Tibial artery (tissue), 4 donors: ENCODE data around the gene SNX4.

Source experiments
- DNase-seq, 2 donors: peaks; one replicate each; pipeline ENCODE4 v3.0.0-alpha.2; 2019
- H3K27ac ChIP-seq, 2 donors: fragments of 200-600 bp; sonication (generic) in 1 of 2; 1 replicate in 1 of 2; 2 replicates in 1 of 2; pipeline ENCODE4 v1.5.1; 2018 to 2019; ENCODE audit warnings: mild to moderate bottlenecking in 1 of 2
- H3K27me3 ChIP-seq, 2 donors: fragments of 200-600 bp; sonication (generic) in 1 of 2; one replicate each; pipeline versions ENCODE4 v1.5.1 to v1.6.0; 2016 to 2019
- H3K36me3 ChIP-seq, 3 donors: fragments of 200-600 bp; sonication (generic) in 2 of 3; one replicate each; pipeline ENCODE4 v1.5.1; 2016 to 2019; ENCODE audit warnings: mild to moderate bottlenecking in 2 of 3
- H3K4me1 ChIP-seq, 4 donors: fragments of 200-600 bp; sonication (generic) in 2 of 4; 1 replicate in 3 of 4; 2 replicates in 1 of 4; pipeline ENCODE4 v1.5.1; 2016 to 2019
- H3K4me3 ChIP-seq, 2 donors: fragments of 200-600 bp; sonication (generic) in 1 of 2; 1 replicate in 1 of 2; 2 replicates in 1 of 2; pipeline ENCODE4 v1.5.1; 2018 to 2019; ENCODE audit warnings: mild to moderate bottlenecking in 2 of 2
- H3K9me3 ChIP-seq, 3 donors: fragments of 200-600 bp; sonication (generic) in 1 of 3; one replicate each; pipeline ENCODE4 v1.5.1; 2016 to 2019
- intact Hi-C: fragments of 100-400 bp; cut with DNase I; formaldehyde crosslinking; loops from one replicate; pipeline ENCODE4 v1.15.0; 2023; ENCODE audit warnings: low total_unique reads
- TF ChIP-seq, protein P1 (sequence below), 2 experiments: fragments of 200-600 bp in 1 of 2; fragments of 450-650 bp in 1 of 2; IDR thresholded peaks; one replicate each; pipeline ENCODE4 v1.5.1; 2017 to 2019; ENCODE audit warnings: antibody characterized with exemption in 2 of 2, mild to moderate bottlenecking in 1 of 2, moderate library complexity in 1 of 2

SNX4 gene

DNA sequence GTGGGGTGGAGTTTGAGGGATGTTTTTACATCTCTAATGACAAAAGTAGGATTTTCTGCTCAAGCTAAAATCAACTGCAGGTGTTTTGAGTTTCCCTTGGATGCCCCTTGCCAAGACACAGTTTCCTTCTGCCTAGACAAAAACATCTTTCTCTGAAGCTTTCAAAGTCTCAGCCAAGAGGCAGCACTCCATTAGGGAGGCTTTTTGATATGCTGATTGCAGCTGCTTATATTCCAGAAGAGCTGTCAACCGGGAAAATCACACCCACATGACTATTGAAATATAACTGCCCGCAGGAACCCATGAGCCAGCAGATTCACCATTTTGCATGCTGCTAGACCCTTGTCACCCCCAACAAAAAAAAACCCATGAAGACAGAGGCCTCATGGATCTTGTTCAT, 117.4 kb downstream of the SNX4 start:
- H3K27me3 ChIP-seq = no peaks in the 10 kb centered on the region
- intact Hi-C loops = no loop called here
- DNase-seq = no peak

DNA sequence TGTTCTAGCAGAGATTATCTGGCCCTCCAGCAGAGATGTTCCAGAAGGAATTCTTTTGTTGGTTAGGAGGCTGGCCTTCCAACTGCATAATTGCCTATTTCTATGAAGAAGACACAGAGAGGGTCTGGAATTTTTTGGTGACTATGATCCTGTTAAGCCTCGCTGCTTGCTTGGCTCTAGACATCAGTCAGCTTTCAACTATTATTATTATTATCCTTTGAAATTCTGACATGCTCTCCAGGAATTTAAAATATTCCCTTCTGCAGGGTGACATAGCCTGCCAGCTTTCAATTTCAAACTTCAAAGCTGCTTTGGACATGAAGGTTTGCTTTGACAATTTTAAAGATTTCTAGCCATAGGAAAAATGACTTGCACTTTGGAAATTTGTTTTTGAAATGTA, 118.6 kb downstream of the SNX4 start:
- no peak overlapping the region for H3K4me3 ChIP-seq
- no peaks in the 10 kb centered on the region for H3K9me3 ChIP-seq
- no peaks in the 10 kb centered on the region for H3K36me3 ChIP-seq
- TF ChIP-seq, protein P1, sequence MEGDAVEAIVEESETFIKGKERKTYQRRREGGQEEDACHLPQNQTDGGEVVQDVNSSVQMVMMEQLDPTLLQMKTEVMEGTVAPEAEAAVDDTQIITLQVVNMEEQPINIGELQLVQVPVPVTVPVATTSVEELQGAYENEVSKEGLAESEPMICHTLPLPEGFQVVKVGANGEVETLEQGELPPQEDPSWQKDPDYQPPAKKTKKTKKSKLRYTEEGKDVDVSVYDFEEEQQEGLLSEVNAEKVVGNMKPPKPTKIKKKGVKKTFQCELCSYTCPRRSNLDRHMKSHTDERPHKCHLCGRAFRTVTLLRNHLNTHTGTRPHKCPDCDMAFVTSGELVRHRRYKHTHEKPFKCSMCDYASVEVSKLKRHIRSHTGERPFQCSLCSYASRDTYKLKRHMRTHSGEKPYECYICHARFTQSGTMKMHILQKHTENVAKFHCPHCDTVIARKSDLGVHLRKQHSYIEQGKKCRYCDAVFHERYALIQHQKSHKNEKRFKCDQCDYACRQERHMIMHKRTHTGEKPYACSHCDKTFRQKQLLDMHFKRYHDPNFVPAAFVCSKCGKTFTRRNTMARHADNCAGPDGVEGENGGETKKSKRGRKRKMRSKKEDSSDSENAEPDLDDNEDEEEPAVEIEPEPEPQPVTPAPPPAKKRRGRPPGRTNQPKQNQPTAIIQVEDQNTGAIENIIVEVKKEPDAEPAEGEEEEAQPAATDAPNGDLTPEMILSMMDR (IDR thresholded peaks at IDR 0.05) = no peak
- intact Hi-C loops = no loop called here
- H3K27me3 ChIP-seq = peaks cover 0 to 3% of the 10 kb centered on the region in 2 donors
- H3K4me1 ChIP-seq = peaks cover 0 to 6% (median 0%) of the 10 kb centered on the region in 4 donors
- no peak for DNase-seq
- no peak overlapping the region for H3K27ac ChIP-seq

More for the DNA sequence above, 117.4 kb downstream of the SNX4 start:
- no peak overlapping the region for H3K4me3 ChIP-seq
- no peaks in the 10 kb centered on the region for H3K36me3 ChIP-seq
- no peak overlapping the region for H3K27ac ChIP-seq
- H3K9me3 ChIP-seq = no peaks in the 10 kb centered on the region
- H3K4me1 ChIP-seq = peaks cover 0 to 6% (median 0%) of the 10 kb centered on the region in 4 donors
- TF ChIP-seq, protein P1 (IDR thresholded peaks at IDR 0.05) = no peak

DNA sequence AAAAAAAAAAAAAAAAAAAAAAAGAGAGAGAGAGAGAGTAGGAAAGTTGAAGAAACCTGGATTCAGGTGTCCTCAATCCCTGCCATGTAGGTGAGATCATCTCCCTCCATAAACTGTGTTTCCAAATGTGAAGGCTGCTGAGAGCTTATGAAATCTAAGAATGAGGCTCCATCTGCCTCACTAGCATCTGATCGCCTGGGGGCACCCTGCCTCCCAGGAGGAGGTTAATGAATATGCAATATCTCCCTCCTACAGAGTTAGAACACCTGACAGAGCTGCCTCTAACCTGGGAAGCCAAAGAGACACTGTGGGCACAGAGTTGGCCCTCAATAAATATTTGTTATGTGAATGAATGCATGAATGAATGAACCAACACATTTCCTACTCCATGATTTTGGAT, 121.0 kb downstream of the SNX4 start:
- Histone ChIP-seq H3K36me3 (no peaks in the 10 kb centered on the region), H3K4me3 (no peak overlapping the region), H3K27me3 (peaks cover 0 to 3% of the 10 kb centered on the region in 2 donors), H3K27ac (no peak overlapping the region), H3K9me3 (no peaks in the 10 kb centered on the region), H3K4me1 (peaks cover 0 to 6% (median 0%) of the 10 kb centered on the region in 4 donors)
- no peak for DNase-seq
- intact Hi-C loops = no loop called here
- TF ChIP-seq, protein P1 (IDR thresholded peaks at IDR 0.05) = no peak
